ENCODE results near the gene ERBIN.
A peak's percentile ranks its signal among the peaks of the same experiment; 100 is the strongest.
"Not testable (repeated sequence)": the region's sequence is repeated elsewhere in the genome, so short reads cannot be mapped to it uniquely, and the experiment has no call there.

The ERBIN gene, protein sequence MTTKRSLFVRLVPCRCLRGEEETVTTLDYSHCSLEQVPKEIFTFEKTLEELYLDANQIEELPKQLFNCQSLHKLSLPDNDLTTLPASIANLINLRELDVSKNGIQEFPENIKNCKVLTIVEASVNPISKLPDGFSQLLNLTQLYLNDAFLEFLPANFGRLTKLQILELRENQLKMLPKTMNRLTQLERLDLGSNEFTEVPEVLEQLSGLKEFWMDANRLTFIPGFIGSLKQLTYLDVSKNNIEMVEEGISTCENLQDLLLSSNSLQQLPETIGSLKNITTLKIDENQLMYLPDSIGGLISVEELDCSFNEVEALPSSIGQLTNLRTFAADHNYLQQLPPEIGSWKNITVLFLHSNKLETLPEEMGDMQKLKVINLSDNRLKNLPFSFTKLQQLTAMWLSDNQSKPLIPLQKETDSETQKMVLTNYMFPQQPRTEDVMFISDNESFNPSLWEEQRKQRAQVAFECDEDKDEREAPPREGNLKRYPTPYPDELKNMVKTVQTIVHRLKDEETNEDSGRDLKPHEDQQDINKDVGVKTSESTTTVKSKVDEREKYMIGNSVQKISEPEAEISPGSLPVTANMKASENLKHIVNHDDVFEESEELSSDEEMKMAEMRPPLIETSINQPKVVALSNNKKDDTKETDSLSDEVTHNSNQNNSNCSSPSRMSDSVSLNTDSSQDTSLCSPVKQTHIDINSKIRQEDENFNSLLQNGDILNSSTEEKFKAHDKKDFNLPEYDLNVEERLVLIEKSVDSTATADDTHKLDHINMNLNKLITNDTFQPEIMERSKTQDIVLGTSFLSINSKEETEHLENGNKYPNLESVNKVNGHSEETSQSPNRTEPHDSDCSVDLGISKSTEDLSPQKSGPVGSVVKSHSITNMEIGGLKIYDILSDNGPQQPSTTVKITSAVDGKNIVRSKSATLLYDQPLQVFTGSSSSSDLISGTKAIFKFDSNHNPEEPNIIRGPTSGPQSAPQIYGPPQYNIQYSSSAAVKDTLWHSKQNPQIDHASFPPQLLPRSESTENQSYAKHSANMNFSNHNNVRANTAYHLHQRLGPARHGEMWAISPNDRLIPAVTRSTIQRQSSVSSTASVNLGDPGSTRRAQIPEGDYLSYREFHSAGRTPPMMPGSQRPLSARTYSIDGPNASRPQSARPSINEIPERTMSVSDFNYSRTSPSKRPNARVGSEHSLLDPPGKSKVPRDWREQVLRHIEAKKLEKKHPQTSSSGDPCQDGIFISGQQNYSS (N-terminal part only)

DNA sequence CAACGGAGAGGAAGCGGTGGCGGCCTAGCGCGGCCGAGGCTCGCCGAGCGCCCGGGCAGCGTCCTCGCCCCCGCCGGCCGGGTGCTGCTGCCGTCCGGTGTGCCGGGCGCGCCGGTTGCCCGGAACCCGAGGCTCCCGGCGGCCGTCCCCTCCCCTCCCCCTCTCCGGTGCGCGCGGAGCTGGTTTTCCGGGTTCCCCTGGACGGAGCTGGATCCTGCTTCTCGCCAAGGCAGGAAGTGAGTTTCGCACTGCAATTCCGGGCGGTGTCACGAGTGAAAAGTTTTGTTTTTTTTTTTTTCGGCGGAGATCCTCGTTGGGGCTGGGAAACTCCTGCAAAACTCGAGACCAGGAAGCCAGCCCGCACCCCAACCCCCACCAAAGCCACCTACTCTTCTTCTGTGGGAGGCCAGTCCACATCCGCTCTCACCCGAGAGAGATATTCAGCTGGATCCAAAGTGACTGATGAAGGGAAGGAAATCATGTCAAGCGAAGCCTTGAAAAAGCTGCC is at the start of gene ERBIN:
ERBIN (plus strand) TSS at position 300 of the 508 bp plus-strand sequence. CDS start 66,144 bp downstream, outside the sequence.
- peak; percentile 7 to 74 for DNase-seq

DNA sequence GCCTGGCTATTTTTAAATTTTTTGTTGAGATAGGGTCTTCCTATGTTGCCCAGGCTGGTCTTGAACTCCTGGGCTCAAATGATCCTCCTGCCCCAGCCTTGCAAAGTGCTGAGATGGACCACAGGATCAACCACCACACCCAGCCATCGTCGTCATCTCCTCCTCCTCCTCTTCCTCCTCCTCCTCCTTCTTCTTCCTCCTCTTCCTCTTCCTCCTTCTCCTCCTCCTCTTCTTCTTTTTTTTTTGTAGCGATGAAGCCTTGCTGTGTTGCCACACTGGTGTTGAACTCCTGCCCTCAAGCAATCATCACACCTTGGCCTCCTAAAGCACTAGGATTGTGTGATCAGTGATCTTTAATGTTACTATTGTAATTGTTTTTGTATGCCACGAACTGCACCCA is 49.4 kb upstream of the ERBIN start:
- no peak for DNase-seq

DNA sequence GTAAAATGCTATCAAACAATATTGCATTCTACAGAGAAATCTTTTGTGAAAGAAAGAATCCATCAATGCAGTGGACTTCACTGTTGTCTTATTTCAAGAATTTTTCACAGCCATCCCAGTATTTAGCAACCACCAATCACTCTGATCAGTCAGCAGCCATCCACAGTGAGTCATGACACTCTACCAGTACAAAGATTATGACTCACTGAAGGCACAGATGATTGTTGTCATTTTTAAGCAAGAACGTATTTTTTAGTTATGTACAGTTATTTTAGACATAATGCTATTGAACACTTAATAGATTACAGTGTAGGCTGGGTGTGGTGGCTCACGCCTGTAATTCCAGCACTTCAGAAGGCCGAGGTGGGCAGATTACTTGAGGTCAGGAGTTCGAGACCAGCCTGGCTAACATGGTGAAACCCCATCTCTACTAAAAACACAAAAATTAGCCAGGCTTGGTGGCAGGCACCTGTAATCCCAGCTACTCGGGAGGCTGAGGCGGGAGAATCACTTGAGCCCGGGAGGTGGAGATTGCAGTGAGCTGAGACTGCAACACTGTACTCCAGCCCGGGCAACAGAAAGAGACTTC is 46.6 kb upstream of the ERBIN start:
- not testable (repeated sequence) for DNase-seq

DNA sequence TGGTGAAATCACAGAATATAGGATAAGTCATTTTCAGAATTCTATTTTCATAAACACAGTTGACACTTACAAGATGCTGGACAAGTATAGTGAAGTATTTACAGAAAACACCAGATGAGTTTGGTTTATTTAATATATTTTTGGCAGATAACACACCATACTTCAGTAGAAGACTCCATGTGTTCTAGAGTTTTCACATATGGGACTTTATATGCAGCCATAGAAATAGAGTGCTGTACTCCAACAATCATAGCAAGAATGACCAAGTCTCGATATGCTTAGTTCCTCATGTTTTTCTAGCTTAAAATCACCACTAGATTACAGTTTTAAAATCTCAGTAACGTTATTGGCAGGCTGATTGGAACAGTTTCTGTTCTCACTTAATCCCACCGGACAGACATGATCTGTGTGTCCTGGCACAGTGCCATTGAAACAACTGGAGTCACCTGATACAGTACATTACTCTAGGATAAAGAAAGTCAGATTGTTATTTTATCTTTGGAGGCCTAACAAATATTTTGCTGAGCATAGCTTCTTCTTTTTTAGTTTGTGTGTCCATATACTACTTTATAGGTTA is 45.8 kb upstream of the ERBIN start:
- no peak for DNase-seq

DNA sequence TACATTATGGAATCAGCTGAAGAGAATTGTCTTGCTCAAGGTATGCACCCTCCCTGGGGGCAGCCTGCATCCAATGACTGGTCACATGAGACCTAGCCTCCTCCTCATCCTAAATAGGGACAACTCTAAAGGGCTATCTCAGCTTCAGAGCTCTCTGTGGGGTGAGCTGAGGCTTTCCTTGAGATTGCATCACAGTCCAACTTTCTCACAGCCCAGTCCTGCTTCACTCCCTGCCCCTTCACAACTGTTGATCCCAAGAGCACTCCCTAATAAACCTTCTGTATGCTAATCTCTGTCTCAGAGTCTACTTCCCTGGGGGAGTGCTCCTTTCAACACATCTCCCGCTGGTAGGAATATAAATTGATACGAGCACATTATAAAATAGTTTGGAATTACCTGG is 44.1 kb upstream of the ERBIN start:
- no peak for DNase-seq

DNA sequence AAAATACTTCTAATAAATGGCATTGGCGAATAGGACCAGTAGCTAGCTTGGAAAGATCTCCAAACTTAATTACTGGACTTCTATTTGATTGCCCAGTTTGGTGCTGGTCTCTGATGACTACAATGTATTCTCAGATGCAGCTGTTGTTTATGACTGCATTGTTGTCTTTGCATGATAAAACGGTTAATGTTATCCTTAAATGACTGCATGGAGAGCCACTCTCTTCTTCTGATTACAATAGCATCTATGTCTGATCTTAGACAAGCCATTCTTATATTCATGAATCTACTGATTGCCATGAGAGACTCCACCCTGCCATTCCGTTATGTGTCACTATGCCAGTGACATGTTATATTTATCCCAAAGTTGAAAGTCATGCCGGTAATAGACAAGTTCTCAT is 42.9 kb upstream of the ERBIN start:
- no peak for DNase-seq

DNA sequence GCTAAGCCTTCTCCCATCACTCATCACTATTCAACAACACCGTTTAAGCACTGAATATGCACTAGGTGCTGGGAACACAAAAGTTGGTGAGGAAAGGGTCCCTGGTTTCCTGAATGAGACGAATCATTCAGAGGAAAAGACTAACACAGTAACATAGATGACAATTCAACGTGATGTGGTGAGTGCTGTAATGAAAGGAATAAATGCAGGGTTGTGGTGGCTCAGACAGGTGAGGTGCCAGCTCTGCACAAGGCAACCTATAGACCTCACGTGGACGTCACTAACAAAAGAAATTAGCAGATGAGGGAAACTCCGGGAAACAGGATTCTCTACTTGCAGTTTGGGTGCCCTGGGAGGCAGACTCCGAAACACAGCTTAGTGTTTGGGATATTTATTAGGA is 40.0 kb upstream of the ERBIN start:
- no peak for DNase-seq

DNA sequence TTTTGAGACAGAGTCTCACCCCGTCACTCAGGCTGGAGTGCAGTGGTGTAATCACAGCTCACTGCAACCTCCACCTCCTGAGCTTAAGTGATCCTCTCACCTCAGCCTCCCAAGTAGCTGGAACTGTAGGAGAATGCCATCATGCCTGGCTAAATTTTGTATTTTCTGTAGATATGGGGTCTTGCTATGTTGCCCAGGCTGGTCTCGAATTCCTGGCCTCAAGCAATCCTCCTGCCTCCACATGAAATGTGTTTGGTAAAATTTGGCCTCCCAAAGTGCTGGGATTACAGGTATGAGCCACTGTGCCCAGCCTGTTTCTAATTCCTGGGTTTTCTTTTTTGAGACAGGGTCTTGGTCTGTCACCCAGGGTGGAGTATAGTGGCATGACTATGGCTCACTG is 34.4 kb upstream of the ERBIN start:
- DNase-seq = not testable (repeated sequence)

DNA sequence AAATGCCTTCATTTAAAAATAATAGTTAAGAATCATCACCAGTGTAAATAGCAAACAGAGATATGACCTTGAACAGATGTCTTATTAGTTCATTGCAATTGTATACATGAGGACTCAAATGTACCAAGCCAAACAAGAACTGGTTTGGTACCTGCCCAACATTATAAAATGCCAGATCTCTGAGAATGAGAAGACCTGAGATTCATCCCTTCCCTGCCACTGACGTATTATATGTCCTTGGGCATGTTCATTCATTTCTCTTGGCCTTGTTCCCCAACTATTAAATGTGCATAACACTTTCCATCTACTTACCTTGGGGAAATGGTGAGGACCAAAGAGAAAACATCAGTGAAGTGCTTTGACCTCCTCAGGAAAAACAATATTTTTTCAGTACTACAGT is 33.6 kb upstream of the ERBIN start:
- no peak for DNase-seq

DNA sequence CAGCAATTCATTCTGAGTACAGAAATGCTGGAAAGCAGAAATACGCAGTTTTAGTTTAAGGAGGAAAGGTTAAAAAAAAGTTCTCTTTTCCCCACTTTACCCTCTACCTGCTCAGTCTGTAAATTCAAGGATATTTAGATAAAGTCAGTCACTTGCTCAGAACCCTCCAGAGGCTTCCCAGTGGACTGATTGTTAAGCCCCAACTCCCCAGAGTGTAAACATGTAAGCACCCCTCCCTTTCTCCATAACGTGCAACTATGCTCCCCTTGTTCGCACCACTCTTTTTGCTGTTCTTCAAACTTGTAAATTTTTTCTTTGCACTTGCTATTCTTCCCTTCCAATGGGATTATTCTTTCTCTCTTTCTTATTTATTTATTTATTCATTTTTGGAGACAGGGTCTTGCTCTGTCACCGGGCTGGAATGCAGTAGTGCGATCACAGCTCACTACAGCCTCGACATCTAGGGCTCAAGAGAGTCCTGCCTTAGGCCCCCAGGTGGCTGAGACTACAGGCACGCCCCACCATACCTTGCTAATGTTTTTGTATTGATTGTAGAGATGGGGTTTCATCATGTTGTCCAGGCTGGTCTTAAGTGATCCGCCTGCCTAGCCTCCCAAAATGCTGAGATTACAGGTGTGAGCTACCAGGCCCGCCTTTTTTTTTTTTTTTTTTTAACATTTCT is 32.5 kb upstream of the ERBIN start:
- no peak for DNase-seq

DNA sequence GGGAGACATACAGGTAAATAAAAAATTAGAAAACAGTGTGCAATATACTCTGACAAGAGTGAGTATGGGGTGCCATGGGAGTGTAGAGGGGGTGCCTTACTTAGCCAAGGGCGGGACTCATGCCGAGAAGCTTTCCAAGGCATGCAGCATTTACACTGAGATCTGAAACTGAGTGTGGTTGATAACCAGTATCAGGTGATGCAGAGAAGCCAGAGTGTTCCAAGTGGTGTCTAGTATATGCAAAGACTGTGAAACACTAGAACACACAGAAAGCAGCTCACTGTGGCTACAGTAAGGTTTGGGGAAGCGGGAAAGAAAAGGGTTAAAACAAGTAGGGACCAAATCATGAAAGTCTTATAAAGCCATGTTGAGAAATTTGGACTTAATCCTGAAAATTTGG is 30.5 kb upstream of the ERBIN start:
- no peak for DNase-seq

DNA sequence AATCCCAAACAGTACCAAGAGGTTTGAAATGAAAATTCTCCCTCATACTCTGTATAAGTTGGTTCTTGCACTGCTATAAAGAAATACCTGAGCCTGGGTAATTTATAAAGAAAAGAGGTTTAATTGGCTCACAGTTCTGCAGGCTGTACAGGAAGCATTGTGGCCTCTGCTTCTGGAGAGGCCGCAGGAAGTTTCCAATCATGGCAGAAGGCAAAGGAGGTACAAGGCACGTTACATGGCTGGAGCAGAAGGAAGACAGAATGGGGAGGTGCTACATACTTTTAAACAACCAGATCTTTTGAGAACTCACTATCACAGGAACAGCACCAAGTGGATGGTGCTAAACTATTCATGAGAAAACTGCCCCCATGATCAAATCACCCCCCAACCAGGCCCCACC is 25.6 kb upstream of the ERBIN start:
- DNase-seq = no peak

DNA sequence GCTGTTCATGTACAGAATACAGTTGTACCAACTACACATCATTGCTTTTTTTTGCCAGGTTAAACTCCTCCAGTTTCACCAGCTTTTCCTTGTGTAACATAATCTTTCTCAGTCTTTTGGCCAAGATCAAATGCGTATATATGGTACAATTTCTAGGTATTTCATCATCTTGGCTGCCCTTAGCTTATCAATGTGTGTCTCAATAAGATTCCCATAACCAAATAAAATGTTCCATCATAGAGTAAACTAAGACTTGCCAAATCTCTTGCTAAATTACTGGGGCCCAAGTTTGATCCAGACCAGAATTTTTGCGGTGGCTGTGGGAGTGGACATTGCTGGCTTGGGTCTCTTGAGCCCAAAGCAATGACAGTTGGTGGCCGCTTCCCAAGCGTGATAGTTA is 24.3 kb upstream of the ERBIN start:
- no peak for DNase-seq

DNA sequence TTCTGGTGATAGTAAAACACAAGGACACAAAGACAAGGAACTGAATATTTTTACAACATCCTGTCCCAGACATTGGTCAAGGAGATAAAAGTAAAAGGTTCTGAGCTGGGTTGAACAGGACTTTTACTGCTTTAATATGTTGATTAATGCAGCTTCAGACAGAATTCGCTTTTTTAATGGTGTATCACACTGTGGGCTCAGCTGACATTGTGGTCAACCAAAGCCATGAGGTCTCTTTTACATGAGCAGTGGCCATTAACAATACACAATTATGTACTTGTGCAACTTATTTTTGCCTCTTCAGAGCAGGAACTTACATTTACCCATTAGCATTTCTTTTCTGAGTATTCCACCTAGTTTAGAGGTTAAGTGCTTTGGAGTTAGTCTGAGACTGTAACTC is 22.8 kb upstream of the ERBIN start:
- no peak for DNase-seq

DNA sequence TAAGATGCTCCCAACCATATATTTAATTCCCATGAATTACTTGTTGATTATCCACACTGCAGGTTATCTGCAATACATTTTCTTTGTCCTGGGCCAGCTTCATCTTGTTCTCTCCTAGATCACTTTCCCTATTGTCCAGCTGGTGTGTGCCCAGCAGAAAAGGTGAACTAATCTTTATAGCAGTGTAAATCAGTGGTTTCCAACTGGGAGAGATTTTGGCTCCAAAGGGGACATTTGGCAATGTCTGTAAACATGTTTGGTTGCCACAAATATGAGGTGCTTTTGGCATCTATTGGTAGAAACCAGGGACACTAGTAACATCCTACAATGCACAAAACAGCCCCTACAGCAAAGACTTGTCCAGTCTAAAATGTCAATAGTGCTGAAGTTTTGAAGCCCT is 20.1 kb upstream of the ERBIN start:
- DNase-seq = no peak

DNA sequence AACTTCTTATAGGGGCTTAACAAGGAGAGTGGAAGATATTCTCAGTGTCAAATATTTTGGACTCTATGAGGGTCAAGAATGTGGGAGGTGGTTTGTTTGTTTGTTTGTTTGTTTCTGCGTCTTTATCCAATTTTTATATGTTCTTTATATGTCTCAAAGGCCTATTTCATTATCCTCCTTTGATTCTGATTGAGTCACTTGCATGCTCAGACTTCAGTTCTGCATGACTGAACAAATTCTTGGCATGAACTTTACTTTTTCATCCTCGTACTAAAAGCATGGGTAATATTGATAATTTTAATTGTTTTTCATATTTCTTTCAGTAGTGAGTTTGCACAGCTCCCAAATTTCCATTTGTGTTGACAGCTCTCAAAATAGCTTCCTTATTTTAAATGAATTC is 19.2 kb upstream of the ERBIN start:
- DNase-seq = no peak

DNA sequence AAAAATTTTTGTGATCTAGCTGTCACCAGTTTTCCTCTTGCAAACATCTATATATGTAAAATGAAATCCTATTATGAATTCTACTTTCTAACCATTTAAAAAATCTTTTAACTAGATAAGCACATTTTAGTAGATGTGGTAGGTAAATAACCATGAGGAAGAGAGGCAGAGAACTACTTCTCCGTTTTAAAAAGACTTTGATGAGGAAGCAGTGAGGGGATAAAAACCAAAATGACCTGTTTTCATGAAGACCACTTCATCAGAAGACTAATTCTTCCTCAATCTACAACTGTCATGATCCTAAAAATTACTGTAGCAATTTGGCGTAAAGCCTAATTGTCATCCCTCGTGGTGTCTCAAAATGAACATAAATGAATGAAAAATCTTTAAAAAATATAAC is 15.7 kb upstream of the ERBIN start:
- DNase-seq = no peak

DNA sequence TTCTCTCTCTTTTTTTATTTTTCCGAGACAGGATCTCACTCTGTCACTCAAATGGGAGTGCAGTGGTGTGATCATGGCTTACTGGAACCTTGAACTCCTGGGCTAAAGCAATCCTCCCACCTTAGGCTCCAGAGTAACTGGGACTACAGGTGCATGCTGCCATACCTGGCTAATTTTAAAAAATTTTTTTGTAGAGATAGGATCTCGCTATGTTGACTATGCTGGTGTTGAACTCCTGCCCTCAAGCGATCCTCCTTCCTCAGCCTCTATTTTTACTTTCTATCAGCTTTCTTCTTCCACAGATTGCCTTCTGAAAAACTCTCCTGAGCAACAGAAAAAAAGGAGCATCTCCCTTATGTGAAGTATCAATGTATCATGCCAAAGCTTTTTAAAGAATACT is 14.1 kb upstream of the ERBIN start:
- no peak for DNase-seq

DNA sequence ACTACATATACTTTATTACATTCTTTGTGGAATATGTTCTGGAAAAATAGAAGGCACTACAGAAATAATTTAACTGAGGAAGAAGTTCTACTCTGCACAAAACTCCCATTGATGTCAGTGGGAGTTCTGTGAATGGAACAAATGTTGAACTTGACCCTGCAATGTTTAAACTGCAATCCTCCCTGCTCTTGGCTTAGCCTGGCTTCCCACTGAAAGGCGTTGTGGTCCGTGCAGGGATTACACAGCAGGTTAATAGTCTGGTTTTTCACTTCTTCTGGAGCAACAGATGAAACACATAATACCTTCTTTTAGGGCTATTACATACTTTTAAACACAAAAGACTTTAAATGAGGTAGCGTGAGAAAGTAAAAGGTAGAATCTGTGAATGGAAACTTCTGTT is 12.9 kb upstream of the ERBIN start:
- DNase-seq = no peak

DNA sequence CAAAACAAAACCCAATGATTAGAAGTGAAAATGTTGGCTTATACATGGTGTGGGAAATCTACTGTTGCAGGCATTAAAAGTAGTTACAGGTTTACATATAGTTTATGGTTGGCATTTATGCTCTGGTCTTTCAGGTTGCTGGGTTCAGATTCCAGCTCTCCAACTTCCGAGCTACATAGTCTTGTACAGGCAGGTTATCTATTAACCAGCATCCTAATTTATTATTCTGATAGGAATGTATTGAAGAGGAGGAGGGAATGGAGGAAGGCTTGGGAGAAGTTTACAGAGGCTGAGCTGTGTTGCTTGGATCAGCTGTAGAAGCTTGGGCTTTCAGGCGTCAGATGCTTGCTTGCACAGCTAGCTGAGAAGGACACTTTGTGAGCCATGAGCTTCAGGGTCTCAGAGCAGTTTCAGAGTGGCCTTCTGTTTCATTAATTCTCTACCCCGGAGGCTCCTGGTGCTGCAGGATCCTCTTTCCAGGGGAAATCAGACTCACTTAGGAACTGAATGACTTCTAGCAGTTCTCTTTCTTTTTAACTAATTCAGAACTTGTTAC is 11.7 kb upstream of the ERBIN start:
- peak in 1 of 2 experiments; percentile 32 for DNase-seq

DNA sequence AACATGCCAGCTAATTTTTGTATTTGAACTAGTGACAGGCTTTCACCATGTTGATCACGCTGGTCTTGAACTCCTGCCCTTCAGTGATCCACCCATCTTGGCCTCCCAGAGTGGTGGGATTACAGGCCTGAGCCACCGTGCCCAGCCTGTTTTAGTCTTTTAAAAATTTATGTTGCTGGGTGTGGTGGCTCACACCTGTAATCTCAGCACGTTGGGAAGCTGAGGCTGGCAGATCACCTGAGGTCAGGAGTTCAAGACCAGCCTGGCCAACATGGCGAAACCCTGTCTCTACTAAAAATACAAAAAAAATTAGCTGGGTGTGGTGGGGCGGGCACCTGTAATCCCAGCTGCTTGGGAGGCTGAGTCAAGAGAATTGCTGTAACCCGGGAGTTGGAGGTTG is 10.7 kb upstream of the ERBIN start:
- not testable (repeated sequence) for DNase-seq

Data from NCI-H526 (cell line).